DMS53 treated with DMSO at 0.1 percent for 48 hours (cell line): ENCODE results near the gene TSPAN2.

Experiments
- DNase-seq: peaks from one replicate; lab custom pipeline; 2025; ENCODE audit not compliant: unreplicated experiment; lab: John Stamatoyannopoulos, UW

Gene TSPAN2

GRCh38 chr1:115076384-115076915, 12.9 kb downstream of the TSPAN2 start:
- DNase-seq, result no peak

GRCh38 chr1:115074839-115075534, 14.3 kb downstream of the TSPAN2 start:
- DNase-seq, result no peak

- DNase-seq, result no peak
Observed at GRCh38 chr1:115073298-115074087, 15.8 kb downstream of the TSPAN2 start.

GRCh38 chr1:115071012-115071664, 18.2 kb downstream of the TSPAN2 start:
- DNase-seq, result no peak

- DNase-seq, result no peak
Observed at GRCh38 chr1:115069659-115070308, 19.5 kb downstream of the TSPAN2 start.

GRCh38 chr1:115068826-115069585, 20.3 kb downstream of the TSPAN2 start:
- DNase-seq, result no peak

GRCh38 chr1:115067161-115067859, 22.0 kb downstream of the TSPAN2 start:
- DNase-seq, result no peak

- no peak for DNase-seq
Observed at GRCh38 chr1:115065021-115065420, 24.3 kb downstream of the TSPAN2 start.

- DNase-seq, result no peak
Observed at GRCh38 chr1:115064461-115064860, 24.8 kb downstream of the TSPAN2 start.

- DNase-seq, result no peak
Observed at GRCh38 chr1:115063228-115063901, 25.9 kb downstream of the TSPAN2 start.

- no peak for DNase-seq
Observed at GRCh38 chr1:115062542-115063004, 26.7 kb downstream of the TSPAN2 start.

GRCh38 chr1:115060501-115060900, 28.8 kb downstream of the TSPAN2 start:
- DNase-seq, result no peak

- no peak for DNase-seq
Observed at GRCh38 chr1:115059316-115059715, 30.0 kb downstream of the TSPAN2 start.

- no peak for DNase-seq
Observed at GRCh38 chr1:115057661-115058254, 31.5 kb downstream of the TSPAN2 start.

- no peak for DNase-seq
Observed at GRCh38 chr1:115056395-115056798, 32.9 kb downstream of the TSPAN2 start.

- peak; percentile 80 for DNase-seq
Observed at GRCh38 chr1:115052454-115053083, 36.7 kb downstream of the TSPAN2 start.

GRCh38 chr1:115051850-115052249, 37.5 kb downstream of the TSPAN2 start:
- DNase-seq, result no peak

GRCh38 chr1:115046751-115047150, 42.6 kb downstream of the TSPAN2 start:
- no peak for DNase-seq
